Measurements from ENCODE around the gene FANCC. TPM values are rescaled to one million over a fixed set of nuclear protein-coding genes. Genes with fewer than 3 reads are reported as not detected.

Gene FANCC, protein sequence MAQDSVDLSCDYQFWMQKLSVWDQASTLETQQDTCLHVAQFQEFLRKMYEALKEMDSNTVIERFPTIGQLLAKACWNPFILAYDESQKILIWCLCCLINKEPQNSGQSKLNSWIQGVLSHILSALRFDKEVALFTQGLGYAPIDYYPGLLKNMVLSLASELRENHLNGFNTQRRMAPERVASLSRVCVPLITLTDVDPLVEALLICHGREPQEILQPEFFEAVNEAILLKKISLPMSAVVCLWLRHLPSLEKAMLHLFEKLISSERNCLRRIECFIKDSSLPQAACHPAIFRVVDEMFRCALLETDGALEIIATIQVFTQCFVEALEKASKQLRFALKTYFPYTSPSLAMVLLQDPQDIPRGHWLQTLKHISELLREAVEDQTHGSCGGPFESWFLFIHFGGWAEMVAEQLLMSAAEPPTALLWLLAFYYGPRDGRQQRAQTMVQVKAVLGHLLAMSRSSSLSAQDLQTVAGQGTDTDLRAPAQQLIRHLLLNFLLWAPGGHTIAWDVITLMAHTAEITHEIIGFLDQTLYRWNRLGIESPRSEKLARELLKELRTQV
- 17.3 TPM for total RNA-seq

DNA sequence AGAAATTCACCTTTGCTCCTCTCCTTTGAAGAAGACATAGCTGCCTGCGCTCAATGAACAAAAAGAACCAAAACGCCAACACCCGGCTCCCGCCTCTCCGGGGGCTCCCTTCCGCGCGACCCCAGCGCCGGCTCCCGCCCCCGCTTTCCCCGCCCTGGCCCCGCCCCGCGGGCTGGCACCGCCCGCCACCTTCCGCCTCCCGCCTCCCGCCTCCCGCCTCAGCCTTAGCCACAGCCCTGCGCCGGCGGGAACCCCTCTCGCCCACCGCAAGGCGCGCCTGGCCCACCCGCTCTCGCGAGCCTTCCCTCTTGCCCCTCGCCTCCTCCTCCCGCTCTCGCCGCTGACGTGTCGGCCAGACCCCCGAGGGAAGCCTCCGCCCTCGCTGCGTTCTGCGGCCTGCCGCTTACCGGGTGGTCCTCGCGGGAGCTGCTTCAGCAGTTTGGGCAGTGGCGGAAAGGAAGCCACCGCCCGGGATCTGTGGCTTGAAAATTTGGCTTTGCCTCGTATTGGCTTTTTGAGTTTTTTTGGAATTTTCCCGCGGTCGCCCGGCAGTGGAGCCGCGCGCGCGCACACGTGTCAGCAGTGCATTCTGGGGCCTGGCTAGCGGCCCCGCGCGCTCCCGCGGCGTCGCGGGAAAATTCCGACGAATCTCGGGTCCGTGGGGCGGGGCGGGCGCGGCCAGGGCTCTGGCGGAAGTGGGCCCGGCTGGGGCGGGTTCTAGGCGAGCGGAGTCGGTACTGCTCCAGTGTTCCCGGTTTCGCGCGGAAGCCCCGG, at the start of gene FANCC:
TSS of gene FANCC (minus strand) at position 591 of the 774 bp plus-strand sequence. CDS start 68,418 bp downstream, outside the sequence.

Small RNA genes within 50 kb of the gene (small RNA-seq; reads per million reads assigned to genes)
- gene MIR23B (262 reads per million, percentile 98 among the genes with 10 or more reads in this experiment), gene MIR27B (3,651 reads per million, percentile 99 among the genes with 10 or more reads in this experiment), gene MIR3074 (not detected), gene MIR6081 (not detected), gene RNA5SP288 (27.9 reads per million, percentile 95 among the genes with 10 or more reads in this experiment)

Other genes with a start within 250 kb of the FANCC start
- 20.5 TPM for gene PTCH1, start 199.3 kb upstream of the FANCC start, total RNA-seq

All from diencephalon (tissue), 1 donor.